NCI-H345 treated with DMSO at 0.1 percent for 48 hours (cell line): ENCODE measurements around the gene VIPAS39.
A peak's percentile ranks its signal among the peaks of the same experiment; 100 is the strongest.

Experiments
- DNase-seq: peaks from one replicate; lab custom pipeline; 2025; ENCODE audit not compliant: unreplicated experiment; lab: John Stamatoyannopoulos, UW

VIPAS39 gene

GRCh38 chr14:77457522-77458248 lies at the start of gene VIPAS39, which contains the start of gene AHSA1:
Gene VIPAS39, minus strand, starts transcription at chr14:77457601. Its CDS starts 3,499 bp downstream, at chr14:77454102.
Gene AHSA1, plus strand, starts transcription at chr14:77458093. Its CDS starts 97 bp downstream, at chr14:77458190.
- DNase-seq: peak; percentile 99

- no peak for DNase-seq
These were observed 47.6 kb upstream of the VIPAS39 start for GRCh38 chr14:77505031-77505430.

GRCh38 chr14:77503138-77503537 lies 45.7 kb upstream of the VIPAS39 start:
- DNase-seq: no peak

GRCh38 chr14:77502109-77502782 lies 44.8 kb upstream of the VIPAS39 start:
- DNase-seq: no peak

GRCh38 chr14:77498984-77499527 lies 41.7 kb upstream of the VIPAS39 start:
- DNase-seq: peak; percentile 11

- no peak for DNase-seq
These were observed 40.9 kb upstream of the VIPAS39 start, which contains the start of gene ISM2 for GRCh38 chr14:77498120-77498979. Gene ISM2, minus strand, starts transcription at chr14:77498816. Its CDS starts 23 bp downstream, at chr14:77498793.

- DNase-seq: no peak
These were observed 37.9 kb upstream of the VIPAS39 start for GRCh38 chr14:77495334-77495733.

GRCh38 chr14:77491056-77491455 lies 33.7 kb upstream of the VIPAS39 start:
- no peak for DNase-seq

GRCh38 chr14:77490347-77490986 lies 33.1 kb upstream of the VIPAS39 start:
- DNase-seq: no peak

GRCh38 chr14:77489041-77489440 lies 31.6 kb upstream of the VIPAS39 start:
- no peak for DNase-seq

GRCh38 chr14:77488558-77488957 lies 31.2 kb upstream of the VIPAS39 start:
- no peak for DNase-seq

GRCh38 chr14:77485901-77486678 lies 28.7 kb upstream of the VIPAS39 start:
- no peak for DNase-seq

GRCh38 chr14:77485256-77485655 lies 27.9 kb upstream of the VIPAS39 start:
- no peak for DNase-seq

- no peak for DNase-seq
These were observed 25.0 kb upstream of the VIPAS39 start for GRCh38 chr14:77482422-77482821.

GRCh38 chr14:77478796-77479195 lies 21.4 kb upstream of the VIPAS39 start:
- DNase-seq: no peak

GRCh38 chr14:77478029-77478428 lies 20.6 kb upstream of the VIPAS39 start:
- DNase-seq: no peak

- DNase-seq: no peak
These were observed 18.2 kb upstream of the VIPAS39 start for GRCh38 chr14:77475432-77476115.

GRCh38 chr14:77474479-77475177 lies 17.2 kb upstream of the VIPAS39 start:
- no peak for DNase-seq

GRCh38 chr14:77473921-77474320 lies 16.5 kb upstream of the VIPAS39 start:
- no peak for DNase-seq
